Bladder microvascular endothelial cell (primary cell): ENCODE measurements around the gene LARP1. TPM values are rescaled to one million over a fixed set of nuclear protein-coding genes. Genes with fewer than 3 reads are reported as not detected.

ENCODE experiments used
- total RNA-seq: library from RNA; depleted of rRNA; stranded (reverse); fragments of >200 nt; gene quantifications from 2 replicates; pipeline ENCODE4 v1.2.3, GENCODE V29; 2014

LARP1 gene
- total RNA-seq, result 25.7 and 65.1 TPM in 2 replicates

GRCh38 chr5:154755361-154756008 is at the start of gene LARP1:
Gene LARP1 (plus strand): TSS chr5:154755377. CDS start chr5:154755758, 381 bp downstream.

DNA sequence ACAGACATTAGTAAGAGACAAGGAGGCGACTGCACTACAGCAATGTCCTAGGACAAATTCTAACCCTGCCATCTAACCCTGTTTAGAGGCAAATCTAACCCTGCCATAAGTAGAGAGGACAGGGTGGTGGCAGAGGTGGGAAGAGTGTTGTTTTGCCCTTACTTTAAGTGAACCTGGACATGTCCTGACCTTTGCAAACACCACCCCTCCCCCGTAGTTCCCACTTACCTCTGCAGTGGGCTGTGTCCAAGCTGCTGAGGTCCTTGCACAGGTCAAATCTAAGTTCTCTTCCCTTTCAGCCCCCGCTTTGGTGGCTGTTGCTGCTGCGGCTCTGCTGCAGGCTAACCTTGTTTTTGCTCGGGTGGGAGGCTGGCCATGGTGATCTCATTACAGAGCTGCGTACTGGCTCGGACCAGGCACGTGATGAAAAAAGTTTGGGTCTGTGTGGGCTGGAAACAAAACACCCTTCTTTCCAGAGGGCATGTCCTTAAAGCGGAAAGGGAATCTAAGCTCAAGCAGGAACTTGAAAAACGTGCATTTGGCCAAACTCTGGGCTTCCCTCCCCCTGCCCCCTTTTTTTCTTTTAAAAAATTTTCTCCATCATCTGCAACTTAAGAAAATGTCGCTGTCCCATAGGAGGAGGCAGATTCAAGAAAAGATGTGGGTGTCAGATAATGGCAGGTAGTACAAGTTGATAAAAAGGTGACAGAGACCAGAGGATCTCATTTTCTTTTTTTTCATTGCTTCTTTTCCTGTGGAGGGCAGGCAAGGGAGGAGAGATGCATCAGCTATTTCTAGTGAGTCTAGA is 95.3 kb downstream of the LARP1 start, which contains the start of gene FAXDC2:
FAXDC2 (minus strand) TSS at position 349 of the 808 bp plus-strand sequence. CDS start 12,425 bp downstream, outside the sequence.

DNA sequence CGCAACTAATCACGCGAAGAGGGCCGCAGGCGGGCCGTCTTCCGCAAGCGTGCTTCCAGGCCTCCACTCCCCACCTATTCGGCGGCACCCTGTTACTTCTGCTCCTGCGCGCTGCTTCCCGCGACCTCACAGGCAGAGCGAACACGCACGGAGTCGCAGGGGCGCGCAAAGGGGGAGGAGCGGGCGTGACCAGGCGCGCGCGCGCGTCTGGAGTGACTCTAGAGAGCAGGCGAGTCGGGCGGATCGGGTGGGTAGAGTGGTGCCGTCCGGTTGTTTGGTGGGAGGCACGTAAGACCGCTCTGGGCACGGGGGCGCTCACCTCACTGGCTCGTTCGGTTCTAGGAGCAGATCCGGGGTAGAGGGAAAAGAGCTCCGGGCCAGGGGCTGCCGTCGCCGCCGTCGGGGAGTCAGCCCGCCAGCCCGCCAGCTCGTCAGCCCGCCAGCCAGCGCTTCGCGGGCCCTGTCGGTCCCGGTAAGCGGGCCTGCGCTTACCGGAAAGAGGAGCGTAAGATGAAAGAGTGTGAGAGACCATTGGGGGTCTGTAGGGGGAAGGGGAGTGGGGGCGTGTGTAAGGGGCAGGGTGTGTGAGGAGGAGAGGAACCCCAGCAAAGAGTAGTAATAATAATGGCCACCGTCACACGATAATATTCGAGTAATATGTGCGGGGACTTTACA is 103.3 kb downstream of the LARP1 start, which contains the start of gene CNOT8:
CNOT8 (plus strand) TSS at position 331 of the 675 bp plus-strand sequence. CDS start 4,652 bp downstream, outside the sequence.

Other genes starting within 250 kb of the LARP1 start
- gene FAXDC2, start 95.2 kb downstream of the LARP1 start, total RNA-seq, result 2.8 and 15.9 TPM in 2 replicates
- gene CNOT8, start 103.2 kb downstream of the LARP1 start, total RNA-seq, result 42.7 and 115 TPM in 2 replicates
- gene GEMIN5, start 182.8 kb downstream of the LARP1 start, total RNA-seq, result 9.7 and 24.2 TPM in 2 replicates
- 15.9 and 27.4 TPM in 2 replicates for gene MRPL22, start 185.7 kb downstream of the LARP1 start, total RNA-seq